GM03348 (cell line): ENCODE measurements around the gene PRDM10.

ENCODE experiments used
- DNase-seq: peaks from one replicate; pipeline ENCODE4 v3.0.0; 2012; ENCODE audit warnings: low spot score

The PRDM10 gene

DNA sequence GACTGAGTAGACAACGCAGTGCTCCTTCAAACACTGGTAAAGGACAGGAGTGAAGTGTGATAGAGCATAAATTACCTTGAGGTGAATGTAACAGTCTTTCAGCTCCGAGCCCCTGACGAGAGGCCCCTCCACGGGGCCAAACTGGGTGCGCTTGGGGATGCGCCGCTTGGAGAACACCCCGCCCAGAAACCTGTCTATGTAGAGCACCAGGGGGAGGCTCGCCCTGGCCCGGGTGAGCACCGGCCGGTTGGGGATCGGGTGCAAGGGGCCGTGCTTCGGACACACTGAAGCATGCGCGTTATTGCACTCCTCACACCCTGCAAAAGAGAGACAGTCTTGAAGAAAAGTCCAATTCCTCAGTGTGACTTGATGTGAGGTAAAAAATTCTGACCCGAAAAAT is 57.9 kb downstream of the PRDM10 start:
- DNase-seq, result no peak

DNA sequence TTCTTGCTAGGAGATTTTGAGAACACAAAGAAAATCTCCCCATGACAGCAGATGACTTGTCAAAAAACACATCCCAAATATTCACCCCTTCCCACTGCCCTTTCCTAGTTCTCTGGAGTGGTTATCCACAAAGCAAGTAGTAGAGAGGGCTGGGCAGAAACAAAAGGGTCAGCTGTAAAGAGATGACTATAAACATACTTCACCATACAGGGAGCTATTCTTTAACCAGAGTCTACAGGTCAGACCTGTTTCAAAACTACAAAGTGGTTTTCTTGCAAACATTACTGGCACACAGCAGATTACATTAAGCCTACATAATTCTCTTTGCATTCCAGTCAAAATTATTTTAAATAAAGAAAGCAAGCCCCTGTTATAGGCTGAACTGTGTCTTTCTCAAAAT is 59.6 kb downstream of the PRDM10 start:
- DNase-seq, result no peak

DNA sequence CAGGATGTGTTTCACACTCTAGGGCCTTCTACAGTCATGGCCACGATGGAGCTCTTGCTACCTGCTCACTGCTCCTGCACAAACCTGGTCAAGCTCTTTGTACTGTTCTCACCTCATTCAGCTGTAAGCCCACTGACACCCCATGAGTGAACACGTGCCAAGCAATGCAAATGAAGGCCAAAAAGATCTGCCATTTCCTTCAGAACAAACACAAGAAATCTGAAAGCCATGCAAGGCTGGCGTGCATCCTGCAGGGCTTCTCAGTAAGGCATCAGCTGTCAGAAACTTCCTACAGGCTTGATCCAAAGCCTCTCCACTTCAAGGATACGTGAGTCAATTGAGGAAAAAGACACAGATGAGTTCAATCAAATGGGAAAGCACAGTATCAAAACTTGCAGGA is 63.1 kb downstream of the PRDM10 start:
- no peak for DNase-seq

DNA sequence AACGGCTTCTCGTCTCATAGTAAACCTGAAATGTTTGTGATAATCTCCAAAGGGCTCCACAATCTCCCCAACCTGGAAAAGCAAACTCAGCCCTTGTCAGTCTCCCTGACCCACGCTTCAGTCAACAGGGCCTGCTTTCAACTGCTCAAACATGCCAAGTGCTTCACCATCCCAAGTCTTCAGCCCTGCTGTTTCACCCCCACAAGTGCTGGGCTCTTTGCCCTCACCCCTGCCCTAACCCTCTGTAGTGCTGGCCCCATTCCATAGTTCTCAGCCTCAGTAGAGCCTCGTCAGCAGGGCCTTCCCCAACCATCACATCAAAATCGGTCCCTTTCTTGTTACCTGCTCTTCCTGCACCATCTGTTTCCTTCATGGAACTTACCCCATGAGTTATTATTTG is 63.9 kb downstream of the PRDM10 start:
- no peak for DNase-seq

DNA sequence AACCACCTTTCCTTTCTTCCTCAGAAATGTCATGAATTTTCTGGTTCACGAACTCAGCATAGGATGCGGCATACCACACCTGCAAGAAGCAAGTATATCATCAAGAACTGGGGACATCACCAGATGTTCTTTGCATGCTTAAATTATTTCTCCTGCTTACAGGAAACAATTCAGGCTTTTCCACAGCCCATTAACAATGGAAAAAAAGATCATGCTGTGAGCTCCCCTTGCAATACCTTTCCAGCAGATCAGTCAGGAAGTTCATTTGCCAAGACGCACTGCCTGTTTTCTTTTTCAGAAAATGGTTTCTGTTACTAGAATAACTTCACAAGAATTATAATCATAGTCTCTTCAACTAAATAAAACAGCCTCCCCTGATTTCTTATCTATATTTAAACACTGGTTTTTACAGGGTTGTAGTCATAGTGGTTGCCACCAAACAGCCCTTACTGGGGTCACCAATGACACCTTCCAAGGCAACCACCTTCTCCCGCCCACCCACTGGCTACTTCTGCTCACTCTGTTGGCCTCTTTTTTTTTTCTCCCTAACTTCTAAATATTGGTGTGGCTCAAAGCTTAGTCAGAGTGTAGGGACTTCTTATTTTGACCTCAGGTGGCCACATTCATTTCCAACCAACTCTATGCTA is 64.9 kb downstream of the PRDM10 start:
- DNase-seq, result no peak

DNA sequence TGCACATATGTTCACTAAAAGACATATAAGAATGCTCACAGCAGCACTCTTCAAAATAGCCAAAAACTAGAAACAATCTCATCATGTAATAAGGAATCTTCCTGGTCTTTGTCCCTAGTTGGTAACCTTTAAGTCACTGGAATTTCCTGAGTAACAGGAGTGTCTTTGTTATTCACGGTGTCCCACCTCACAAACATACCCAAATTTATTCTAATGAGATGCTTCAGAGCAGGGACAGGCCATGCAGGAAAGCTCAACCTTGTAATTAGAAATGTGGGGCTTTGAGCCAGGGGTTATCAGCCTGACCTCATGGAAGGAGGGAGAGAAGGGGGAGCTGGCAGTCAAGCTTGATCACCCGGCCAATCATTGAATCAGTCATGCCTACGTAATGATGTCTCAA is 66.9 kb downstream of the PRDM10 start:
- no peak for DNase-seq

DNA sequence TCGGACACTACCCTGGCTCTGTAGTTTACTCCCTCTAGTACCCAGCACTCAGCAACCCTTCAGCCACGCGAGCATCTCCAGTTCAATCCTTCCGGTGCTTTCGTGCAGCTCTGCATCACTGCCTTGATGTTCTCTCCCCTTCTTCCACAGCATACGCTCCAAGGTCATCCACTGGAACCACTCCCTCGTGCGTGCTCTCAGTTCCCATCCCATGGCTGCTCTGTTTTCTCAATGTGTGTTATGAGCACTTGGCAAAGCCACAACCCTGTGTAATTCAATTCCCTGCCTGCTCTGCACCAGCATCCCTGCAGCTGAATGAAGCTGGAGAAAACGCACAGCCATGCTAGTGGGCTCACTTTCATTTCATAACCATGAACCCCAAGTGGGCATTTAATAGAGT is 68.7 kb downstream of the PRDM10 start:
- DNase-seq, result no peak

GRCh38 chr11:129933262-129933661 is 69.4 kb downstream of the PRDM10 start:
- no peak for DNase-seq

DNA sequence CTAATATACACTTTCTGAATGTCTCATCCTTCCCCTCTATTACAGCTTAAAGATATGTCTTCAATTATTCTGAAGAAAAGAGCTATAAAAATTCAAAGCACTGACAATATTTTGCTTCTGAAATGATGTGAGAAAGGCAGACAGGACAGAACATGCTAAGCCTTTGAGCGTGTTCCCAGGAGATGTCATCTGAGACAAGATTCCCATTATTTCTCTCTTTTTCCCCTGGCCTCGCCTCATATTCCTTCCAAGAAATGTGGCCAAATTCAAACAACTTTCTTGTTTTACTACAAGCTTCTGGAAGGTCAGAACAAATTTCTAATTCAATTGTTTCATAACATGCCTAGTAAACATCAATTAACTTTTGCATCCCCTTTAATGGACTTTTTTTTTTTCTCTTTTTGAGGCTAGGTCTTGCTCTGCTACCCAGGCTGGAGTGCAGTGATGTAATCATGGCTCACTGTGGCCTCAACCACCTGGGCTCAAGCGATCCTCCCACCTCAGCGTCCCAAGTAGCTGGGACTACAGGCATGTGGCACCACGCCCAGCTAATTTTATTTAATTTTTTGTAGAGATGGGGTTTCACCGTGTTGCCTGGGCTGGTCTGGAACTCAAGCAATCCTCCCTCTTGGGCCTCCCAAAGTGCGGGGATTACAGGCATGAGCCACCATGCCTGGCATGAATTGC is 70.1 kb downstream of the PRDM10 start:
- no peak for DNase-seq

DNA sequence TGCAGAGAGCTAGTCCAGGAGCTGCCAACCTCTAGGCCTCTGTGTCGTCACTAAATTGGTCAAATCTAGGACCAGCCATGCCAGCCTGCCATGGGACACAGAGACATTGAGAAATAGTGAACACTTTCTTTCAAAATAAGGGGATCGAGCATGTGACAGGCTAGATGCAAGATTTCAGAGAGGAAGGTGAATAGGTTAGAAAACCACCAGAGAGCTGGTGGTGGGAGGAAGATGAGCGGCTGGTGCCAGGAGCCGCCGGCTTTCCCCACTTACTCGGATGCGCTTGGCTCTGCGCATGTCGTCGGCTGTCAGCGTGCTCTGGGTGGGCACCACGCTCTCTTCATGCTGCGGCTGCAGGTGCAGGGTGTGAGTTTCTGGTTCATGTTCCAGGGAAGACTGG is 71.9 kb downstream of the PRDM10 start:
- no peak for DNase-seq

DNA sequence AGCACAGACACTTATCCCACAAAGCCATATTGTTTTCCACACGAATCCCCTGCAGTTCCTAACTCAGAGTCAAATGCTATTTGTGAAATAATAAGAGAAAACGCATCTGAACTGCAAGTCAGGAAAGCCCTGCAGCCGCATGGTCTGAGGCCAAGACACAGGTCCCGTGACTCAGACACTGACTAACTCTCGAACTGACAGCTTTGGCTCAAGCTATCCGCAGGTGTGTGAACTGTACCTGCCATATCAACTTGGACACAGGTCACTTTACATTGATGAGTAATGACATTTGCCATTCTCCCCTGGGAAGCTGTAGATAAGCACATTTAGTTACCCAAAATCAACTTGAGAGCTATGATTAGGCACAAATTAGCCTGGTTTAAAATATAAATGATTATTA is 72.3 kb downstream of the PRDM10 start:
- DNase-seq, result no peak

- DNase-seq, result no peak
Observed at GRCh38 chr11:129929721-129930120, 72.9 kb downstream of the PRDM10 start.

- no peak for DNase-seq
Observed at GRCh38 chr11:129928923-129929692, 73.5 kb downstream of the PRDM10 start.

DNA sequence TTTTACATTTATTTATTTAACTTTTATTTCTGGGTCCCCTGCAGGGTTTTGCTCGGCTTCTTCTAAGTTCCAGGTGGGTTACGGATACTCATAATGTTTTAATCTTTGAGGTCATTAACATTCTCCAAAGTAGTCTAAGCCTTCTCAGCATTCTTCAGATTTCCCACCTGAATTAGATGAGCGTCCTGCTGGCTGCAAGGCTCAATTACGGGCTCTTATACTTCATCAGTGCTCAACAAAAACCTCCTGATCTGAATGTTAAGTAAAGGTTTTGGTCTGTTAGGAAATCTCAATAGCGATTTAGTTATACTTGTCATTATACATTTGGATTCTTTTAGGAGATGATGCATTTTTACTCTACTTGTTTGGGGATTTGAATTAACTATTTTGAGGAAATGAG is 80.0 kb downstream of the PRDM10 start:
- no peak for DNase-seq

GRCh38 chr11:129918361-129918760 is 84.3 kb downstream of the PRDM10 start:
- no peak for DNase-seq

GRCh38 chr11:129917231-129917630 is 85.4 kb downstream of the PRDM10 start:
- DNase-seq, result no peak

DNA sequence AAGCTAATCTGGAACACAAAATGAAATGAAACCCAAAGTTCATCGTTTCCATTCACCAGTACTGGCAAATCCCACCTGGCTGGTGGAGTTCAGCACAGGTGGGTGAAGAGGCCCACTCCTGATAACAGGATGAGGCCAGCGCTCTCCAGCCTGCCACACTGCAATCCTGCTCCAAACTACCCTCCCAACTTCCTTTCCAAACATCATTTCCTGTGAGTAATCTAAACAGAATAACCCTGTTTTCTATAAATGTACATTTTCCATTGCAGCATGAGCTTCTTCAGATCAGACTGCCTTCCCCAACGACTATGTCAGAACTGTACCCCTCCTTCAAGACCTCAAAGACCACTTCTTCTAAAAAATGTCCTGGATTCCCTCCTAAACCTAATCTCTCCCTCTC is 91.3 kb downstream of the PRDM10 start:
- DNase-seq, result no peak

GRCh38 chr11:129910360-129910759 is 92.3 kb downstream of the PRDM10 start:
- DNase-seq, result no peak

- no peak for DNase-seq
Observed at GRCh38 chr11:129905402-129905801, 97.2 kb downstream of the PRDM10 start.

GRCh38 chr11:129896062-129896461 is 106.6 kb downstream of the PRDM10 start:
- DNase-seq, result no peak

DNA sequence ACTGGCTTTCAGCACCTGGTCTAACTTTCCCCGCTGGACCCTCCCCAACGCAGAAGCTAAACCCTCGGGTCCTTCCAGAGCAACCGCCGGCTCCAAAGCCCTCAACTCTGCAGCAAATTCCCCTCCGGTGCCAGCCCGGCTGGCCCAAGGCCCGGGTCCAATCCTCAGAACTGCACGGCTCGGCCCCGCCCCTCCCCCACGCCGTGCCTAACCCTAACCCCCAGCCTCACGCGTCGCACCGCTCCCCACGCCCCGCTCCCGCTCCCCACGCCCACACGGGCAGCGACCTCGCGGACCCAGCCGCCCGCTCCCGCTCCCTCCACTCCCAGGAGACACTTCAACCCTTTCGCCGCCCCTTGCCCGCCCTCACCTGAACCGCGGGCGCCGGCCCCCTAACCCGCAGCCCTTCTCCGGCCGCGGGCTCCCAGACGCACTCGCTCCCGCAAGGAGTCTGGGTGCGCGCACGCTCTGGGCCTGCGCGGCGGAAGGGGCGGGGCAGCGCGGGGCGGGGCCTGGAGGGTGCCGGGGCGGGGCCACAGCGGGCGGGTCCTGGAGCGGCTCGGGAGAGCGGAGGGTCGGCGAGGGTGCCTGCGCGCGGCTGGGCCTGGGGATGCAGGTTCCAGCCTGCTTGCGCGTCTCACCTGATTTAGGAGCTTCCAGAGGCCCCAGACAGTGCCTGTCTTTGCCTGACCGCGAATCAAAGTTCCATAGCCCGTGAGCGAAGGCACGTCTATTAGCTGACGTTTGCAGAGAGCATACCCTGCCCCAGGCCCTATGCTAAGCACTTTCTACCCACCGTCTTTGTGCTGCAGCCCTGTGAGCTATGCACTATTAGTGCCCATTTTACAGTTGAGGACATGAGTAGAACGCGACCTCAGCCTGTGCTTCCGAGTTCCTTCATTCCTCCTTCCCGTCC is 107.3 kb downstream of the PRDM10 start, which contains the start of gene NFRKB:
Gene NFRKB (minus strand): TSS at position 453 of the 916 bp plus-strand sequence. CDS start 2,729 bp downstream, outside the sequence.
- peak; percentile 99 for DNase-seq
